ENCODE measurements around the gene MERTK.

GRCh38 chr2:111982822-111983221, 84.4 kb downstream of the MERTK start:
- TF ChIP-seq, protein P1, sequence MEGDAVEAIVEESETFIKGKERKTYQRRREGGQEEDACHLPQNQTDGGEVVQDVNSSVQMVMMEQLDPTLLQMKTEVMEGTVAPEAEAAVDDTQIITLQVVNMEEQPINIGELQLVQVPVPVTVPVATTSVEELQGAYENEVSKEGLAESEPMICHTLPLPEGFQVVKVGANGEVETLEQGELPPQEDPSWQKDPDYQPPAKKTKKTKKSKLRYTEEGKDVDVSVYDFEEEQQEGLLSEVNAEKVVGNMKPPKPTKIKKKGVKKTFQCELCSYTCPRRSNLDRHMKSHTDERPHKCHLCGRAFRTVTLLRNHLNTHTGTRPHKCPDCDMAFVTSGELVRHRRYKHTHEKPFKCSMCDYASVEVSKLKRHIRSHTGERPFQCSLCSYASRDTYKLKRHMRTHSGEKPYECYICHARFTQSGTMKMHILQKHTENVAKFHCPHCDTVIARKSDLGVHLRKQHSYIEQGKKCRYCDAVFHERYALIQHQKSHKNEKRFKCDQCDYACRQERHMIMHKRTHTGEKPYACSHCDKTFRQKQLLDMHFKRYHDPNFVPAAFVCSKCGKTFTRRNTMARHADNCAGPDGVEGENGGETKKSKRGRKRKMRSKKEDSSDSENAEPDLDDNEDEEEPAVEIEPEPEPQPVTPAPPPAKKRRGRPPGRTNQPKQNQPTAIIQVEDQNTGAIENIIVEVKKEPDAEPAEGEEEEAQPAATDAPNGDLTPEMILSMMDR (conservative IDR thresholded peaks at IDR 0.05; ENCODE audit: low read length): no peak
- TF ChIP-seq EZH2phosphoT487 (IDR thresholded peaks at IDR 0.05; ENCODE audit: borderline replicate concordance): no peak

All from Loucy (cell line).